Stomach (tissue), 9 donors: Measurements from ENCODE around the gene SLC18A3. TPM values are rescaled to one million over a fixed set of nuclear protein-coding genes. Genes with fewer than 3 reads are reported as not detected.

ENCODE experiments used
- DNase-seq, 2 donors: peaks; one replicate each; pipeline versions ENCODE4 v3.0.0 to v3.0.0-alpha.2; 2013 to 2019
- H3K27ac ChIP-seq, 5 donors: fragments of 200-600 bp in 4 of 5; sonication (generic) in 4 of 5; one replicate each; pipeline ENCODE4 v1.5.1; 2013 to 2019; ENCODE audit warnings: mild to moderate bottlenecking in 1 of 5, moderate library complexity in 1 of 5
- H3K27me3 ChIP-seq, 3 donors: fragments of 200-600 bp; sonication (generic); one replicate each; pipeline ENCODE4 v1.5.1; 2017 to 2019; ENCODE audit warnings: mixed run types in 1 of 3
- H3K36me3 ChIP-seq, 4 donors: fragments of 200-600 bp; sonication (generic); 1 replicate in 3 of 4; 2 replicates in 1 of 4; pipeline ENCODE4 v1.5.1; 2016 to 2019
- H3K4me1 ChIP-seq, 4 donors: fragments of 200-600 bp; sonication (generic); one replicate each; pipeline ENCODE4 v1.5.1; 2016 to 2019
- H3K4me3 ChIP-seq, 4 donors: fragments of 200-600 bp; sonication (generic) in 3 of 4; one replicate each; pipeline ENCODE4 v1.5.1; 2016 to 2019; ENCODE audit warnings: mild to moderate bottlenecking in 1 of 4
- H3K9me3 ChIP-seq, 4 donors: fragments of 200-600 bp; sonication (generic); one replicate each; pipeline ENCODE4 v1.5.1; 2016 to 2019
- CTCF ChIP-seq, 7 experiments: fragments of 450-650 bp in 4 of 7; fragments of 200-600 bp in 3 of 7; sonication (generic) in 3 of 7; IDR thresholded peaks; one replicate each; pipeline ENCODE4 v1.5.1; 2016 to 2019; ENCODE audit warnings: antibody characterized with exemption in 7 of 7, control low read depth in 2 of 7, mild to moderate bottlenecking in 1 of 7
- EP300 ChIP-seq: sonication (generic); formaldehyde crosslinking; IDR thresholded peaks from one replicate; pipeline ENCODE4 v1.6.1; 2017; ENCODE audit warnings: antibody characterized with exemption
- POLR2A ChIP-seq, 4 donors: fragments of 450-650 bp; IDR thresholded peaks; one replicate each; pipeline ENCODE4 v1.6.1; 2016; ENCODE audit warnings: antibody characterized with exemption in 4 of 4, control low read depth in 2 of 4, mild to moderate bottlenecking in 1 of 4, moderate library complexity in 1 of 4
- POLR2AphosphoS5 ChIP-seq, 3 donors: sonication (generic); formaldehyde crosslinking; IDR thresholded peaks; one replicate each; pipeline ENCODE4 v1.6.1; 2016; ENCODE audit warnings: antibody characterized with exemption in 3 of 3
- WGBS, 5 donors: extraction: QIAGEN DNeasy Blood & Tissue Kit in 3 of 5; methylation state at CpG; one replicate each; pipeline versions ENCODE4 v1.1.5 to v1.1.7; 2013 to 2018; 5-methylcytosine and 5-hydroxymethylcytosine counted together
- intact Hi-C: fragments of 100-400 bp; cut with DNase I; formaldehyde crosslinking; loops from one replicate; pipeline ENCODE4 v1.15.1; 2023; ENCODE audit warnings: low total_unique reads
- polyA plus RNA-seq, 3 donors: library from polyadenylated mRNA; stranded (reverse); fragments of 200-250 nt; gene quantifications; one replicate each; pipeline ENCODE4 v1.2.3, GENCODE V29; 2013
- total RNA-seq, 5 donors: library from RNA; depleted of rRNA; stranded (reverse); fragments of >200 nt; gene quantifications; one replicate each; pipeline versions ENCODE4 v1.1.0 to v1.2.3, GENCODE V29; 2014 to 2016
- donor health status: healthy with polysubstance abuse.
- donor health status: Bipolar disorder and iron deficiency.
- donor health status: healthy.

SLC18A3 gene
- total and polyA plus RNA-seq, 8 donors = 0.20 to 0.73 TPM; not detected in 6

- 74 to 100% (median 89%) methylated on average over 1 of the region's 1 CpG for WGBS, 5 donors
These were observed 42.3 kb upstream of the SLC18A3 start for GRCh38 chr10:49567810-49568209.

DNA sequence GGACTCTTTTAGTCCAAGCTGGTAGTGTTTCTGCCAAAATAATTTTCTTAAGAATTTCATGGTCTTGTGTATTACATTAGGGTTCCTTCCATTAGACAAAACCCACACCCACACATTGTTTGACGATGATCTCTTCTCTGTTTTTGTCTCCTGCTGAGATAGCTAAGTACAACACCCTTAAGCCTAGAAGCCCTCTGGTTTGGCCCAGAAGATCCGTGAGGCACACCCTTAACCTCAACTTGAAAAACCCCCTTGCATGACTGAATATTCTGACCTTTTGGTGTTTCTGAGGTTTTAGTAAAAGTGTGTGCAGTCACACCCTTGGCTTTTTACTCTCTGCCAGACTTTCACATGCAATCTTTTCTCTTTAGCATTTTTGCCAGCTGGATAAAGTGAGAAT lies 41.9 kb upstream of the SLC18A3 start:
- H3K4me1 ChIP-seq = no peaks in the 10 kb centered on the region
- WGBS, 5 donors = 59 to 75% (median 66%) methylated on average over 2 of the region's 2 CpGs
- peaks cover 0 to 17% (median 0%) of the 10 kb centered on the region in 3 donors for H3K27me3 ChIP-seq
- TF ChIP-seq CTCF (IDR thresholded peaks at IDR 0.05) (no peak), POLR2A (IDR thresholded peaks at IDR 0.05) (no peak), EP300 (no peak), POLR2AphosphoS5 (IDR thresholded peaks at IDR 0.05) (no peak)
- H3K27ac ChIP-seq = no peak overlapping the region
- DNase-seq = no peak
- intact Hi-C loops = no loop called here
- H3K4me3 ChIP-seq = no peak overlapping the region
- H3K36me3 ChIP-seq = no peaks in the 10 kb centered on the region
- H3K9me3 ChIP-seq = peaks cover 0 to 14% (median 6%) of the 10 kb centered on the region in 4 donors

More at GRCh38 chr10:49567810-49568209, 42.3 kb upstream of the SLC18A3 start:
- Histone ChIP-seq H3K9me3 (peaks cover 0 to 14% (median 6%) of the 10 kb centered on the region in 4 donors), H3K4me3 (no peak overlapping the region), H3K4me1 (no peaks in the 10 kb centered on the region), H3K27me3 (peaks cover 0 to 21% (median 0%) of the 10 kb centered on the region in 3 donors), H3K36me3 (no peaks in the 10 kb centered on the region), H3K27ac (no peak overlapping the region)
- no peak for DNase-seq
- TF ChIP-seq POLR2AphosphoS5 (IDR thresholded peaks at IDR 0.05) (no peak), CTCF (IDR thresholded peaks at IDR 0.05) (no peak), EP300 (no peak), POLR2A (IDR thresholded peaks at IDR 0.05) (no peak)
- intact Hi-C loops = no loop called here

DNA sequence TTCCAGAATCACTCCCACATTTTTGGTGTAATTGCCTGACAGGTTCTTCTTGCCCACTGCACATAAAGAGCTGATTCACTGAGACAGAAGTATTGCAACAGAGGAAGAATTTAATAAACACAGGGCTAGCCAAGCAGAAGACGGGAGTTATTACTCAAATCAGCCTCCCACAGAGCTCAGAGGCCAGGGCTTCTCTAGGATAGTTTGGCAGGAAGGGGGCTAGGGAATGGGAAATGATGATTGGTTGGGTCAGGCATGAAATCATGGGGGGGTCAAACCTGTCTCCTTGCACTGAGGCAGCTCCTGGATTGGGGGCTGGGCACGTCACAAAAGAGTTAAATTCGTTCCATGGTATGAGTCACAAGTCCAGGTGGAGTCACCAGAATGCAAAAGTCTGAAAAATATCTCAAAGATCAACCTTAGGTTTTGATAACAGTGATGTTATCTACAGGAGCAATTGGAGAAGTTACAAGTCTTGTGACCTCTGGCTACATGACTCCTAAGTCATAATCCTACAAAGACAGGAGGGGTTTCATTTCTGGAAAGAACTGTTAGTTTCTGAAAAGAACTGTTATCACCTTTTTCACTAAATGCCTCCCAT lies 41.0 kb upstream of the SLC18A3 start:
- intact Hi-C loops = no loop called here
- TF ChIP-seq POLR2AphosphoS5 (IDR thresholded peaks at IDR 0.05) (no peak), EP300 (no peak), CTCF (IDR thresholded peaks at IDR 0.05) (no peak), POLR2A (IDR thresholded peaks at IDR 0.05) (no peak)
- Histone ChIP-seq H3K27me3 (peaks cover 0 to 8% (median 0%) of the 10 kb centered on the region in 3 donors), H3K27ac (no peak overlapping the region), H3K9me3 (peaks cover 0 to 14% (median 6%) of the 10 kb centered on the region in 4 donors), H3K4me3 (no peak overlapping the region), H3K36me3 (no peaks in the 10 kb centered on the region), H3K4me1 (no peaks in the 10 kb centered on the region)
- DNase-seq = no peak
- WGBS, 5 donors = 43 to 58% (median 52%) methylated on average over 3 of the region's 3 CpGs

- no peak for TF ChIP-seq POLR2AphosphoS5 (IDR thresholded peaks at IDR 0.05)
- TF ChIP-seq CTCF (IDR thresholded peaks at IDR 0.05) = no peak
- WGBS, 5 donors = 36 to 46% (median 38%) methylated on average over 2 of the region's 2 CpGs
- intact Hi-C loops = no loop called here
These were observed 38.7 kb upstream of the SLC18A3 start for GRCh38 chr10:49571388-49571787.

More at GRCh38 chr10:49571388-49571787, 38.7 kb upstream of the SLC18A3 start:
- Histone ChIP-seq H3K9me3 (peaks cover 0 to 14% (median 6%) of the 10 kb centered on the region in 4 donors), H3K27me3 (peaks cover 0 to 4% (median 0%) of the 10 kb centered on the region in 3 donors), H3K36me3 (no peaks in the 10 kb centered on the region), H3K4me1 (no peaks in the 10 kb centered on the region), H3K27ac (no peak overlapping the region), H3K4me3 (no peak overlapping the region)
- DNase-seq = no peak
